ENCODE data around the gene ALG1.
"Not testable (repeated sequence)": the region's sequence is repeated elsewhere in the genome, so short reads cannot be mapped to it uniquely, and the experiment has no call there.

ALG1 gene

GRCh38 chr16:5071681-5072333, at the start of gene ALG1:
Gene ALG1, plus strand, starts transcription at chr16:5071843. Its CDS starts 7 bp downstream, at chr16:5071850.
- DNase-seq: peak; percentile 91

GRCh38 chr16:5022521-5022920, 49.1 kb upstream of the ALG1 start:
- DNase-seq: no peak

GRCh38 chr16:5024632-5025031, 47.0 kb upstream of the ALG1 start:
- no peak for DNase-seq

- no peak for DNase-seq
Measured at GRCh38 chr16:5025171-5025632, 46.4 kb upstream of the ALG1 start.

GRCh38 chr16:5026664-5027063, 45.0 kb upstream of the ALG1 start:
- DNase-seq: no peak

- DNase-seq: no peak
Measured at GRCh38 chr16:5027086-5027485, 44.6 kb upstream of the ALG1 start.

GRCh38 chr16:5027575-5028235, 43.9 kb upstream of the ALG1 start:
- DNase-seq: no peak

GRCh38 chr16:5028950-5029475, 42.6 kb upstream of the ALG1 start:
- DNase-seq: no peak

GRCh38 chr16:5030251-5030870, 41.3 kb upstream of the ALG1 start:
- no peak for DNase-seq

GRCh38 chr16:5031601-5032000, 40.0 kb upstream of the ALG1 start:
- no peak for DNase-seq

- no peak for DNase-seq
Measured at GRCh38 chr16:5032748-5033167, 38.9 kb upstream of the ALG1 start.

GRCh38 chr16:5033256-5034166, 38.1 kb upstream of the ALG1 start, which contains the start of gene NAGPA:
Gene NAGPA, minus strand, starts transcription at chr16:5033935. Its CDS starts 21 bp downstream, at chr16:5033914.
- DNase-seq: peak; percentile 87

- DNase-seq: no peak
Measured at GRCh38 chr16:5034167-5034523, 37.5 kb upstream of the ALG1 start.

GRCh38 chr16:5035909-5036227, 35.8 kb upstream of the ALG1 start:
- DNase-seq: no peak

GRCh38 chr16:5036228-5037156, 35.2 kb upstream of the ALG1 start:
- DNase-seq: no peak

GRCh38 chr16:5040451-5040850, 31.2 kb upstream of the ALG1 start:
- no peak for DNase-seq

GRCh38 chr16:5041600-5042133, 30.0 kb upstream of the ALG1 start:
- no peak for DNase-seq

GRCh38 chr16:5042574-5043171, 29.0 kb upstream of the ALG1 start:
- no peak for DNase-seq

GRCh38 chr16:5044011-5044540, 27.6 kb upstream of the ALG1 start:
- no peak for DNase-seq

GRCh38 chr16:5044581-5044980, 27.1 kb upstream of the ALG1 start:
- not testable (repeated sequence) for DNase-seq

All from stimulated activated CD4-positive, alpha-beta T cell treated with anti-CD3 and anti-CD28 coated beads, Interleukin-4, amount 100 ng/mL, for 24 hours (primary cell).